A549 (cell line): Measurements from ENCODE around the gene PDPN. TPM values are rescaled to one million over a fixed set of nuclear protein-coding genes. Genes with fewer than 3 reads are reported as not detected.

Source experiments
- polyA plus RNA-seq, 4 experiments: library from polyadenylated mRNA; depleted of rRNA in 3 of 4; stranded (reverse); fragments of >200 nt; fragmentation: RNase III in 1 of 4; extraction: RNeasy Plus Mini Kit Qiagen cat#74134 plus additional on column Dnase treatment in 1 of 4; gene quantifications; 2 replicates in 3 of 4; 3 replicates in 1 of 4; pipeline ENCODE4 v1.2.3, GENCODE V29; 2011 to 2017
- small RNA-seq, 6 experiments: library from RNA; depleted of rRNA; stranded (forward); fragments of <200 nt; gene quantifications; one replicate each; pipeline ENCODE3, GENCODE V24; 2012

PDPN gene
- polyA plus RNA-seq, 2 of the 4 experiments (the other 2 are of a cell fraction): not detected

Small RNAs within 50 kb of the gene (small RNA-seq; reads per million reads assigned to genes)
- gene RNA5SP41: 0 to 1.7 (median 0) reads per million in 6 experiments

Other genes with a start within 250 kb of the PDPN start
- not detected in 2 replicates for gene PRAMEF14, start 236.7 kb upstream of the PDPN start, polyA plus RNA-seq (2011; rRNA removed)
- gene PRAMEF14, start 236.7 kb upstream of the PDPN start, polyA plus RNA-seq (2017; fragmentation: RNase III; extraction: RNeasy Plus Mini Kit Qiagen cat#74134 plus additional on column Dnase treatment): not detected in 3 replicates
- gene PRAMEF19, start 211.9 kb upstream of the PDPN start, polyA plus RNA-seq (2011; rRNA removed): not detected in 2 replicates
- not detected in 3 replicates for gene PRAMEF19, start 211.9 kb upstream of the PDPN start, polyA plus RNA-seq (2017; fragmentation: RNase III; extraction: RNeasy Plus Mini Kit Qiagen cat#74134 plus additional on column Dnase treatment)
- gene PRAMEF17, start 194.2 kb upstream of the PDPN start, polyA plus RNA-seq (2011; rRNA removed): not detected in 2 replicates
- gene PRAMEF17, start 194.2 kb upstream of the PDPN start, polyA plus RNA-seq (2017; fragmentation: RNase III; extraction: RNeasy Plus Mini Kit Qiagen cat#74134 plus additional on column Dnase treatment): not detected in 3 replicates
- not detected in 2 replicates for gene PRAMEF20, start 173.4 kb upstream of the PDPN start, polyA plus RNA-seq (2011; rRNA removed)
- not detected in 3 replicates for gene PRAMEF20, start 173.4 kb upstream of the PDPN start, polyA plus RNA-seq (2017; fragmentation: RNase III; extraction: RNeasy Plus Mini Kit Qiagen cat#74134 plus additional on column Dnase treatment)
- 0.04 TPM in 1 of 2 replicates, not detected in the other for gene LRRC38, start 69.8 kb upstream of the PDPN start, polyA plus RNA-seq (2011; rRNA removed)
- gene LRRC38, start 69.8 kb upstream of the PDPN start, polyA plus RNA-seq (2017; fragmentation: RNase III; extraction: RNeasy Plus Mini Kit Qiagen cat#74134 plus additional on column Dnase treatment): not detected in 3 replicates
- gene PRDM2, start 116.4 kb downstream of the PDPN start, polyA plus RNA-seq (2011; rRNA removed): 8.4 and 8.7 TPM in 2 replicates
- 7.7 to 7.9 TPM (median 7.8 TPM) in 3 replicates for gene PRDM2, start 116.4 kb downstream of the PDPN start, polyA plus RNA-seq (2017; fragmentation: RNase III; extraction: RNeasy Plus Mini Kit Qiagen cat#74134 plus additional on column Dnase treatment)